ELR (cell line): ENCODE data around the gene MOGAT3.

ENCODE experiments used
- DNase-seq: peaks from one replicate; pipeline ENCODE4 v3.0.0-alpha.2; 2015; ENCODE audit warnings: low read depth

The MOGAT3 gene

DNA sequence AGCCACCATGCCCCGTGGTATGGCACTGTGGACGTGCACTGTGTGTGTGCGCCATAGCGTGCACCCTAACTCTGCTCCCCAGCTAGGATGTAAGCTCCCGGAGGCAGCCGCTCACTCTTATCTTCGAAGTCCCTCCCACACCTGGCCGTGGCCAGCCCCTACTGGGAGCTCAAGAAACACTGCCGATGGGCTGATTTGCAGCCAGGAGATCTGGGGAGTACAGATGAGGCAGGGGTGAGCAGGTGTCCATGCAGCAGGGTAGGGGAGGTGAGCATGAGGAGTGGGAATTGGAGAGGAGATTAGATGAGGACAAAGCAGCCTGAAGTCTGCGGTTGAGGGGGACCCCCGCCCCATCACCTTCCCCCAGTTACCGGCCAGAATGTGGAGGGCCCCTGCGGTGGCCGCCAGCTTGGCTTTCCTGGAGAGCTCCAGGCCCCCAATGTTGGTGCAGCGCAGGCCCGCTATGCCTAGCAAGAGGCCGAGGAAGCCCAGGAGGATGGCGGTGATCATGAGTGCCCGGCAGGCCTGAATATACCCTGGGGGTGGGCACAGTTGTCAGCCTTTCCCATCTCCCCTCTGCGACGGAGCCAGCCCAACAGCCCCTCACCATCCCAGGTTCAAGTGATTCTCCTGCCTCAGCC is 33.2 kb upstream of the MOGAT3 start:
- no peak for DNase-seq

DNA sequence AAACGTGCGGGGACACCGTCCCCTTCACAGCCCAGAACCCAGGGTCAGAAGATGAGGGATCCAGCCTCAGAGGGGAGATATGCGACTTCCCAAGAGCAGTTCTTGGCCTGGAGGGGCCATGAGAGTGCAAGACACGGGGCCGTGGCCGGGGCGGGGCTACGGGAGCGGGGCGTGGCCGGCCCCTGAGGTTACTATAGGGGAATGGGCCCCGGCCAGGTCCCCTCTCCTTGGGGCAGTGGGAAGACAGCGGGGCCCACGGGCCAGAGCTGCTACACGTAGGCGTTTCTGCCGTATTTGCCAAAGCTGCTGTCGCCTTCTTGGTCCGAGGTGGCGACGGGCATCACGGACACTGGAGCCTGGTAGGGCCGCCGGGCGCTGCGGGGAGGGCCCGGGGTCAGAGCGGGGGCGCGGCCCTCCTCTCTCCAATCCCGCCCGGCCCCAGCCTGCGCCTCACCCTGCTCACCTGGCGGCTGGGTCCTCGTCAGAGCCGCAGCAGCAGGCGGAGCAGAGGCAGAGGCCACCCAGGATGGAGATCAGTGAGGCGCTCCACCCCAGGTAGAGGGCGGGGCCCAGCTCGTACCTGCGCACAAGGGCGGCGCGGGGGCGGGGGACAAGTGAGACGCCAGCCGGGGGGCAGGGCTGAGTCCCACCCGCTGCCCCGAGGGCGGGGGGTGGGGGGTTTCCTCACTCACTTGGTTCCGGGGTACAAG is 31.5 kb upstream of the MOGAT3 start:
- DNase-seq = no peak

DNA sequence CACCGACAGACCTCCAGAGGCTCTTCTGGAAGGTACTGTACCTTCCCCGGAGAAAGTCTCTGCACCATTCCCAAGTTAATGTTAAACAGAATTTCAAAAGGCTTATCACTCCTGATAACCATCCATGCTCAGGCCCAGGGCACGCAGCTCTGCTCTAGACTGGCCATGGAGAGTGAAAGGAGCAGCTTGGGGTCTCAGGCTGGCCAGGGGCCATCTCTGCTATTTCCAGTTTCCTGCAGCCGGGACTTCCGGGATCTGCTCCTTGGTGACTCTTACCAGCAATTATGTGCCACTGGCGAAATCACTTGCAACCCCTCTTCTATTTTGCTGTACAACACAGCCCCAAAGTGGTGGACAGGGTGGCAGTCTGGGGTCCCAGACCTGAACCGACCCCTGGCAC is 30.8 kb upstream of the MOGAT3 start:
- DNase-seq = peak; percentile 24

DNA sequence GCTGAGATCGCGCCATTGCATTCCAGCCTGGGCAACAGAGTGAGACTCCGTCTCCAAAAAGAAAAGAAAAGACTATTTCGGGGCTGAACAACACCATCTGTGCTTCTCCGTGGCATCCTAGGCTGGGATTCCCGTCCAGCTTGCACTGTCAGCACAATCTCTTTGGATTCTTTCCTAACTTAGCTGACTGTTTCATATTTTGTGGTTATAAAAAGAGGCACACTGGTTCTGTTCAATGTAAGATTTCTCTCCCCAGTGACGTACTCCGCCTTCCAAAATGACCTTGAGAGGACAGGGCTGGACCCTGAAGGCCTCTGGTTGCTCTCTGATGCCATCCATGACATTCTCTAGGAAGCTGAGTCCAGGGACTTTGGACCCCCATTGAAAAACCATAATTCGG is 25.9 kb upstream of the MOGAT3 start:
- no peak for DNase-seq

DNA sequence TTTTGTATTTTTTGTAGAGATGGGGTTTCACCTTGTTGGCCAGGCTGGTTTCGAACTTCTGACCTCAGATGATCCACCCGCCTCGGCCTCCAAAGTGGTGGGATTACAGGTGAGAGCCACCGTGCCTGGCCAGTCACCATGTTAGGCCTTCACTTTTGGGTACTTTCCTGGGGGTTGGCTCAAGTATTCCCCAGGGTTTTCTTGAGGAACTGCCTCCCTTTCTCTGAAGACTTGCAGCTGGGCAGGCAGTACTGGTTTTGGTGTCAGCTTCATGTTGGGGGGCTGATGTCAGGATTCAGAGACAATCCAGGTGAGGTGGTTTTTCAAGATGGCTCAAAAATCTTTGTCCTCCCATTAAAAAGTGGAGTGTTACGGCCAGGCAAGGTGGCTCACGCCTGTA is 24.8 kb upstream of the MOGAT3 start:
- DNase-seq = no peak

DNA sequence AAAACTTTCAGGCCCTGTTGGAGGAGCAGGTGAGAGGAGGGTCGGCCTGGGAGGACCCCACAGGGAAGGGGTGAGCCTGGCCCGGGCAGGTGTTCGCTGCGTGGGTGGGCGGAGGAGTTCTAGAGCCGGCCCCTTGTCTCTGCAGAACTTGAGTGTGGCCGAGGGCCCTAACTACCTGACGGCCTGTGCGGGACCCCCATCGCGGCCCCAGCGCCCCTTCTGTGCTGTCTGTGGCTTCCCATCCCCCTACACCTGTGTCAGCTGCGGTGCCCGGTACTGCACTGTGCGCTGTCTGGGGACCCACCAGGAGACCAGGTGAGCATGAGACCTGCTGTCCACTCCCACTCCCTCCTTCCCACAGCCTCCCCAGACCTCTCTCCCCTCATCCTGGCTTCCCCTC is 22.7 kb upstream of the MOGAT3 start:
- no peak for DNase-seq

DNA sequence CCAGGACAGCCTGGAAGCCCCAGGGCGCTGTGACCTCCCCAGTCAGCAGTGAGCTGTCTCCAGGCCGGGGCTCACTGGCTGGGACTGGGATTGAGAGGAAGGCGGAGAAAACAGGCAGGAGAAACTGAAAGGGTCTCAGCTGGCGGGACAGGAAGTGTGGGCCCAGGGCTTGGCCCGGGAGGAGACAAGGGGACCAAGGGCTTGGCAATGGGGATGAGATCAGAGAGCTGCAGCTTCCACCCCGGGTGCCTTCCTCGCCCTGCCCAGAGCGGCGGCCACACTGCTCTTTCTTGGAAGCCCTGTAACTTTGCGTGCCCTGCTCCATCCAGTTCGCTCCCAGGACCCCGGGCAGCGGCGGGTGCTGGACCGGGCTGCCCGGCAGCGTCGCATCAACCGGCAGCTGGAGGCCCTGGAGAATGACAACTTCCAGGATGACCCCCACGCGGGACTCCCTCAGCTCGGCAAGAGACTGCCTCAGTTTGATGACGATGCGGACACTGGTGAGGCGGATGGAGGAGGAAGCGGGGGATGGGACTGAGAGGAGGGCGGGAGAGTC is 21.5 kb upstream of the MOGAT3 start:
- no peak for DNase-seq

DNA sequence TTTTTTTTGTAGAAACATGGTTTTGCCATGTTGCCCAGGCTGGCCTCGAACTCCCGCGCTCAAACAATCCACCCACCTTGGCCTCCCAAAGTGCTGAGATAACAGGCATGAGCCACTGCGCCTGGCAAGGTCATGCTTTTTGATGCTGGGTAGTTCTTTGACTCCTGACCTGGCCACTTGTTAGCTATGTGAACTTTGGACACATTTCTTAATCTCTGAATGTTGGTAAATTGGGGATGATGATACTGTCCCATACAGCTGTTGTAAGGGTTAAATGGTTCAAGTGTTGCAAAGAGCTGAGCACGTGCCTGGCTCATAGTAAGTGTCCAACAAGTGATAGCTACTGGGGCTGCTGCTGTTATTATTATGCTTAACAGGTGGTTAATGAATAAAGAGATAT is 19.5 kb upstream of the MOGAT3 start:
- no peak for DNase-seq

DNA sequence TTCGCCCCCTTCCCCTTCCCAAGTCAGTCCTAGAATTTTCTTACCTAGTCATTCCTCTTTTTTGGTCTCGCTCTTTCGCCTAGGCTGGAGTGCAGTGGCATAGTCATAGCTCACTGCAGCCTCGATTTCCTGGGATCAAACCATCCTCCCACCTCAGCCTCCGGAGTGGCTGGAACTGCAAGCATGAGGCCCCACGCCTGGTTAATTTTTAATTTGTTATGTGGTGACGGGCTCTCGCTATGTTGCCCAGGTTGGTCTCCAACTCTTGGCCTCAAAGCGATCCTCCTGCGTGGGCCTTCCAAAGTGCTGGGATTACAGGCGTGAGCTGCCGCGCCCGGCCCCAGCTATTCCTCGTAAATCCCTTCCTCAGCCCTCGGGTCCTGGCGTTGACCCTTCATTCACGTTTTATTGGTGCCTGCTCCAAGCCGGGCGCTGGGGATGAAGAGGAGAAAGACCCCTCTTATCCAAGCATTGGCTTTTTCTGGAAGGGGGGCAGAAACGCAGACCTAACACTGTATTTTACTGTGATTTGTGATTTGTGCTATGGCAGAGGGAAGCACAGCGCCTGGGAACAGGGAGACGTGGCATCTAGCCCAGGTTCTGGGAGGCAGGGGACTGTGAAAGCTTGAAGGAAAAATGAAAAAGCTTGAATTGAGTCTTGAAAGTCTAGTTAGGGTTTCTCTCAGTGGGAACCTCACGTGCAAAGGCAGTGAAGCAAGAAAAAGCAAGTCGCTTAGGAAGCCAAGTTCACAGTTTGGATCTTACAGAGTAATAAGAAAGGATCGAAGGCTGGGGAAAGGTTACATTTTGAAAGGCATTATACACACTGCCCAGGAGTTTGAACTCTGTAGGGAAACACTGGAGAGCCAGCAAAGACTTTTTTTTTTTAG is 17.6 kb upstream of the MOGAT3 start:
- peak; percentile 30 for DNase-seq

DNA sequence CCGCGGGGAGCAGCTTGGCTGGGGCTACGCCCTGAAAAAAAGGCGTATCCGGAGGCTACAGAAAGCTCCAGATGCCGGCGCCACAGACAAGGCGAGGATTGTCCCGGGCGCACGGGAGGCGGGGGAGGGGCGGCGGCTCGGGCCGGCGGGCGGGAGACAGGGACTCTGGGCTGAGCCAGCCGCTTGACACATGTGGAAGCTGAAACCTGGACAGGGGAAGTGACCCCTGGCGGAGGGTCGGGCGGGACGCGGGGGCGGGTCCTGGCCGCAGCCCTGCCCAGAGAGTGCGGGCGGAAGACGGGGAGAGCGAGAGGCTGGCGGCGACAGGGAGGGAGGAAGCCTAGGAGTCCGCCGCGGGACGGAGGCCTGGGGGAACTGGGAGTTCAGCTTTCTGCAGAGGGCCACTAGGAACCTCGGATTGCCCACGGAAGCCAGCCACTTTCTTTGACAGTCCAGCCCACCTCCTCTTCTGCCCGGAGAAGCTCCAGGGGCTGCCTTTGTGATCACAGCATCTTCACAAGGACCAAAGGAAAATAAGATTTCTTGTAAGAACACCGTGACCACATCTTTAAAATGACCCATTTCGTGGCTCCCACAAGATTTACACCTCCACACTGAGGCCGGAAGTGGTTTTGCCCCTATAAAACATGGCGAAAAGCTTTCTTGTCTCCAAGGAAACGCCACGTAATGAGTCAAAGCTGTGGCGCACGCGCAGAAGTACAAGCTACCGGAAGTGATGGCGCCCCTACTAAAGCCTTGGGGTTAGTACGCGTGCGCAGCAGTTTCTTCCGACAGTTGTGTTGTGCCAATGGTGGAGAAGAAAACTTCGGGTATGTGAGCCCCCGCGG is 16.8 kb upstream of the MOGAT3 start, which contains the start of the genes PLOD3 and ZNHIT1:
Gene PLOD3, minus strand, starts transcription at position 194 of the 848 bp plus-strand sequence. CDS start 307 bp downstream, outside the sequence.
Gene ZNHIT1, plus strand, starts transcription at position 778 of the 848 bp plus-strand sequence. Its CDS starts 31 bp downstream, at position 809.
- DNase-seq = peak; percentile 99

DNA sequence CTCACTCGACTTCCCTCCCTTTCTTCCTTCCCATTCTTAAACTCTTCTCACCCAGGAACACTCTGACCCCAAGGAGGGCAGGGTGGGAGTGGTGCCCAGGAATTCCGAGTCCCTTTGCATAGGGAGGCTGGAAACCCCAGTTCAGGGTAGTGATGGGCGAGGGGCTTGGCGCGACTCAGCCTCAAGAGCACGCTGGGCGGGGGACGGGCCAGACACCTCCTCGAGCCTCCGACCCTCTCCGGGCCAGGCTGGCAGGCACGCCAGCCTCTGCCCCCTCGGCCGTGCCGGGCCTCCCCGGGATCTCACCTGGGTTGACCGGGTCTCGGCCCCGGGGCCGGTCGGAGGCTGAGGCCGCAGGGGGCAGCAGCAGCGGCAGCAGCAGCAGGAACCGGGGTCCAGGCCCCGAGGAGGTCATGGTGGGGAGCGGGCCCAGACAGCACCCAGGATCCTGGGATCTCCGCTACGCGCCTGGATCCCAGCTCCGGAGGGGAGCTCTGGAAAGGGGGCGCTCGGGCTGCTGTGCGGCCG is 16.1 kb upstream of the MOGAT3 start:
- no peak for DNase-seq

DNA sequence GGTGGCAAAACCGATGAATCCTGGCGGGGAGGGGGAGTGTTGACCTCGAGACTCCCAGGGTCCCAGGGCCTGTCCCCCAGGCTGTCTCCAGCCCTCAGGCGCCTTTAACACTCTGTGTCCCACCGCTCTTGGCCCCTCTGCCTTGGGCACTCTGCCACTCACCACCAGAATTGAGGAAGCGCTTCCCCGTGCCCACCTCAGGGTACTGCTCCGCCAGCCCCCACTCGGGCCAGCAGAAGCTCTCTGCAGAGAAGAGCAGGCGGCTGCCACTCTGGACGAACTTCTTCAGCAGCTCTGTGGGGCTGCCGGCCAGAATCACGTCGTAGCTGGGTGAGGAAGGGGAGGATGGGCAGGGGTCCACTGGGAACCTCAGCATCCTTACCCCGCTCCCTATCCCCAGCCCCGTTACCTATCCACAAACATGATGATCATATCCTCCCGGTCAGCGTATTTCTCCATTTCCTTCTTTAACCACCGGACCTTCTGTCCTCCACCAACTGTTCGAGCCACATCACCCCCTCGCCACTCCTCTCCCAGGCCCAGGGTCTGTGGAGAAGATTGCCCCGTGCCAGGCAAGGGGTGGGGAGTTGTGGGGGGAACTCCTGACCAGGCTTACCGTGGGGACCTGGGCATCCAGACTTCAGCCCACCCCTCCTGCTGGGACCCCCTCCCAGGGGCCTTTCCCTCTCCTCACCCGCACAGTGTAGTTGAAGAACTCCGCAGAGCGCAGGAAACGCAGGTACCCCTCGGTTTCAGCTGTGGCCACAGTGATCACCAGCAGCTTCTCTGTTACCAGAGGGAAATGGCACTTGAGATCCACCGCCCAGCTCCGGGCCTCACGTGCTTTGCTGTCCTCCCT is 15.4 kb upstream of the MOGAT3 start:
- DNase-seq = peak; percentile 39

DNA sequence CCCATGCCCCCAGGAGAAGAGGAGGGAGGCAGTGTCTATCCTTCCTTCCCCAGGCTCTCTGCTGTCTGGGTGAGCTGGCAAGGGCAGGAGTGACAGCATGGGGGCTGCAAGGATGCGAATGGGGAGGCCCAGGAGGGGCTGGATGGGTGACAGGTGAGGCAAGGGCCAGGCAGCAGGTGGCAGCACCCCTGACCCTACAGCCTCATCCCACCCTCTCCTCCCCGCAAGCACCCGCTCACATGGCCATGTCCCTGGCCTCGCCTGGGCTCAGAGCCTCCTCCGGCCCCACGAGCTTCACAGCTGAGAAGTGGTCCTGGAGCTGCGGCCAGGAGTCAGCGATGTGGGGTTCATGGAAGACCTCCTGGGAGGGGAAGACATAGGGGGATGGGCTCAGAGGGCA is 11.2 kb upstream of the MOGAT3 start:
- no peak for DNase-seq

DNA sequence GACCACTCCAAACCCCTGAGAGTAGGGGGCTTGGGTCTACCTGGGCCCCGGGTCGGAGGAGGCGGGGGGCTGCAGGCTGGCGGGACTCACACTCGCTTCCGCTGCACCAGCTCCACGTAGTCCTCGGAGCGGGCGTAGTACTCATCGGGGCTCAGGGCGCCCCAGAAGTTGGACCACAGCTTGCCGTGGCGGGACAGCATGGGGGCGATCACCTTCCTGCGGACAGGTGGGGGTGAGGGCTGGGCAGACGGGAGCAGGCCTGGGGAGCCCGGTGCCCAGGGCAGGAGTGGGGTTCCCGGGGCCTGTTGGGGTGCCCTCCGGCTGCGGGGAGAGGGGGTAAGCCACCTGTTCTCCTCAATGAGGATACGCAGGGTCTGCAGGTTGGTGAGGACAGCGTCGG is 10.7 kb upstream of the MOGAT3 start:
- DNase-seq = no peak

DNA sequence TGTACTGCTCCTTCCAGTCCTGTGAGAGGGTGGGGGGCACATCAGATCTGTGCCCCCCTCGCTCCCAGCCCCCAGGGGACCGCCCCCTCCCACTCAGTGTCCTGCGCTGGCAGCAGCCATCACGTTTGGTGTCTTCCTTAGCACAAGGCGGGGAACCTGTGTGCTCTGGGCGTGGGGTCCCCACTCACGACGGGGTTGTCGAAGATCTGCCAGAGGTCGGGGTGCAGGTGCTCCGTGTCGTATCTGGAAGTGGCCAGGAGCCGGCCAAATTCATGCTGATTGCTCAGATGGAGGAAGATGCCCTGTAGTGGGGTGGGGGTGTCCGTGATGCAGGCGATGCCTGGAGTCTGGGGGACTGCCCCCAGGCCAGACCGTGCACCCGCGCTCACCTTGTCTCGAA is 9.3 kb upstream of the MOGAT3 start:
- DNase-seq = no peak

DNA sequence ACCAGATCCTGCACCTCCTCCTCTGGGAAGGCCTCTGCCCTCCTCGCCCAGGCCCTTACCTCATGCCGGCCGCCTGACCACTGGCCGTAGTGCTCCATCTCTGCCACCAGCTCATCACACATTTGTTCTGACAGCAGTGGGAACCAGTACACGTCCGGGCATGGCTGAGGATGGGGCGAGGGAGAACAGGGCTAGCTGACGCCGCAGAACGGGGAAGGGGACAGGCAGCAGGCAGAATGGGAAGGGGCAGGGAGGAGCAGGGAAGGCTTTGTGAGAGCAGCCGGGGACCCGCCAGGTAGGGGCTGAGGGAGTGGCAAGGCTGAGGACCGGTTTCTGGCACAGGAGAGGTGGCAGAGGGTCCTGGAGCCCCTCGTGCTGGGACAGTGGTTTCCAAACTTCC is 8.0 kb upstream of the MOGAT3 start:
- no peak for DNase-seq

DNA sequence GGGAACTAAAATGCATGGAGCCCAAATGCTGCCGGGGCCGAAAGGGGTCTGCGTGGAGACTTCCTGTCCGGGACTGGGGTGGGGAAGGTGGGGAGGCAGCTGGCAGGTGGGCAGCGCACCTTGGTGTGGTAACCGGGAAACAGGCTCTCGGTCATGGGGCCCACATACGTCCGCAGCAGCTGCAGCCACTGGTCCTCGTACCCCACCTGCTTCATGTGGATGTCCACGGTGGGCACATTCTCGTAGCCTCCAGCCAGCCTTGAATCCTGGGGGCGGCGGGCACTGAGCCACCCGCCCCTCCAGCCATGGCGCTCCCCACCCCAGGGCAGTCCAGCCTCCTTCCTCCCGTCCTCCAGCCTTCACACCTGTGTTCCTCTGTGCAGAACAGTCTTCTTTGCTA is 6.6 kb upstream of the MOGAT3 start:
- no peak for DNase-seq

DNA sequence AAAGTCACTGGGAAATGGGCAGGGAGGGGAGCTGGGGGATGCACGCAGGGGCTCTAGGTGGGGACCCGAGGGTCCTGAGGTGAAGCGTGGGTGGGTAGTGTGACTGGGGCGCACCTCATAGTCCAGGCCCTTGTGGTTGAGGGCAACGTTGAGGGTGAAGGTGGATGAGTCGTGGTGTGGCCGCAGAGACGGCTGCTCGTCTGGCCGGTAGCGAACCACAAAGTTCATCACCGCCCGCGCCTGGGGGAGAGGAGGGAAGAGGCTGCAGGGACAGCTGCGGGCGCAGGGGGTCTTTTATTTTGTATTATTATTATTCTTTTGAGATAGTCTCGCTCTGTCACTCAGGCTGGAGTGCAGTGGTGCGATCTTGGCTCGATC is 5.8 kb upstream of the MOGAT3 start:
- peak; percentile 18 for DNase-seq

DNA sequence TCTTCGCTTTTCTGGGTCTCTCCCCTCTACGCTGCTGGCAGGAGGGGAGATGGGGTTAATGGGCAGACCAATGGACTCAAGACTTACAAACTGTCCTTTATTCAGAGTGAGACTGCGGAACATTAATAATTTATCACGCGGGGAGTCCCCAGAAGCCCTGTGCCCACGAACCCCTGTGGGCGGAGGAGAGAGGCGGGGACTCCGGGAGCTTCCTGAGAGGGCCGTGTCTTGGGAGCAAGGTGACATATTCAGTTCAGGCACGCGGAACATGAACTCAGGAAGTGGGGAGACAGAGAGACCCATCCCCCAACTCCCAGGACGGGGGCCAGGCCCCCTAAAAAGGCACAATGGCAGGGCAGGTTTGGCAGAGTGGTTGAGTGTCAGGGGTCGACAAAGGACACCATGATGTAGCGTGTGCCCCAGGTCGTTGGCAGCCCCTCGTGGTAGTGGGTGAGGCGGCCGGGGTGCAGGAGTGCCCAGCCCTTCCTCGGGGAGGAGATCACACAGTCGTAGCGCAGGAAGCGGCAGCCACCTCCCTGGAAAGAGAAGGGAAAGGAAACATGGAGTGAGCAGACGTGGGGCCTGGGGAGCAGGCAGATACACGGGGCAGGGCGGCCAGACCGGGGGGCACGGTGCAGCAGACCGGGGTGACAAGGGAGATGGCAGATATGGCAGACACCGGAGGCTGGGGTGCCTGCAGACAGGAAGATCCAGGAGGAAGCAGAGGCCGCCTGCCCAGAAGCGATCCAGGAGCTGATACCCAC is 5.2 kb upstream of the MOGAT3 start:
- DNase-seq = no peak
